ENCODE measurements around the gene AFAP1.
A peak's percentile ranks its signal among the peaks of the same experiment; 100 is the strongest.

Gene AFAP1

GRCh38 chr4:7939377-7940108 is at the start of gene AFAP1:
TSS of gene AFAP1 (minus strand) at chr4:7939861. CDS start at chr4:7872078, 67,783 bp downstream.
- DNase-seq (ENCODE audit: low spot score), result peak; percentile 91

GRCh38 chr4:7988437-7988836 is 48.8 kb upstream of the AFAP1 start:
- no peak for DNase-seq (ENCODE audit: low spot score)

GRCh38 chr4:7987148-7987989 is 47.7 kb upstream of the AFAP1 start:
- DNase-seq (ENCODE audit: low spot score), result peak; percentile 76

- DNase-seq (ENCODE audit: low spot score), result no peak
Observed at GRCh38 chr4:7985891-7986441, 46.3 kb upstream of the AFAP1 start.

GRCh38 chr4:7985072-7985471 is 45.4 kb upstream of the AFAP1 start:
- no peak for DNase-seq (ENCODE audit: low spot score)

- DNase-seq (ENCODE audit: low spot score), result no peak
Observed at GRCh38 chr4:7984286-7984925, 44.7 kb upstream of the AFAP1 start.

- DNase-seq (ENCODE audit: low spot score), result no peak
Observed at GRCh38 chr4:7983296-7983695, 43.6 kb upstream of the AFAP1 start.

- no peak for DNase-seq (ENCODE audit: low spot score)
Observed at GRCh38 chr4:7981738-7982394, 42.2 kb upstream of the AFAP1 start.

GRCh38 chr4:7980036-7980435 is 40.4 kb upstream of the AFAP1 start:
- no peak for DNase-seq (ENCODE audit: low spot score)

GRCh38 chr4:7979652-7979968 is 39.9 kb upstream of the AFAP1 start:
- no peak for DNase-seq (ENCODE audit: low spot score)

- no peak for DNase-seq (ENCODE audit: low spot score)
Observed at GRCh38 chr4:7978907-7979651, 39.4 kb upstream of the AFAP1 start.

GRCh38 chr4:7978489-7978888 is 38.8 kb upstream of the AFAP1 start:
- DNase-seq (ENCODE audit: low spot score), result peak; percentile 80

GRCh38 chr4:7976634-7977033 is 37.0 kb upstream of the AFAP1 start:
- no peak for DNase-seq (ENCODE audit: low spot score)

GRCh38 chr4:7976025-7976424 is 36.4 kb upstream of the AFAP1 start:
- no peak for DNase-seq (ENCODE audit: low spot score)

GRCh38 chr4:7974425-7974824 is 34.8 kb upstream of the AFAP1 start:
- no peak for DNase-seq (ENCODE audit: low spot score)

- DNase-seq (ENCODE audit: low spot score), result no peak
Observed at GRCh38 chr4:7973545-7973981, 33.9 kb upstream of the AFAP1 start.

GRCh38 chr4:7971881-7972500 is 32.3 kb upstream of the AFAP1 start:
- DNase-seq (ENCODE audit: low spot score), result no peak

GRCh38 chr4:7971159-7971631 is 31.5 kb upstream of the AFAP1 start:
- no peak for DNase-seq (ENCODE audit: low spot score)

- DNase-seq (ENCODE audit: low spot score), result no peak
Observed at GRCh38 chr4:7970361-7970946, 30.8 kb upstream of the AFAP1 start.

GRCh38 chr4:7968262-7968896 is 28.7 kb upstream of the AFAP1 start:
- DNase-seq (ENCODE audit: low spot score), result no peak

Data from LoVo (cell line).